Measurements from ENCODE around the gene PAK1. TPM values are rescaled to one million over a fixed set of nuclear protein-coding genes. Genes with fewer than 3 reads are reported as not detected.

Gene PAK1
- total RNA-seq, 1 donor from 2014 or later: 83.2 TPM

DNA sequence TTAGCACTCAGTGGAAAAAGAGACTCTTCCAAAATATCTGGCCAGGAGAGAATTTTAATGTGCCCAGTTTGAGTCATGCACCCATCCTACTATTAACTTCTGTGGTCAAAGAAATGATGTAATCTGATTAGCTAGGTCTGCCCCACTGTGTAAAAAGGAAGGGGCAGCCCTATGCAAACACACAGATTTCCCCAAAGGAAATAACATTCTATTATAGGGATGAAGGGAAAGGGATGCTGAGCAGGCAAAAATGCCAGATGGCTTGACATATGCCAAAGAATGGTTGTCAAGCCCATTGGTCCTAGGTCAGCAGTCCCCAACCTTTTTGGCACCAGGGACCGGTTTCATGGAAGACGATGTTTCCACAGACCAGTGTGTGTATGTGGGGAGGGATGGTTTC is 43.3 kb upstream of the PAK1 start:
- no peak for DNase-seq (ENCODE audit: low spot score in 2 of 2, unreplicated experiment in 2 of 2)
- no peaks in the 10 kb centered on the region for H3K27me3 Mint-ChIP-seq (ENCODE audit: low read depth)
- H3K4me1 Mint-ChIP-seq: peaks cover 10% of the 10 kb centered on the region
- H3K9me3 Mint-ChIP-seq: peaks cover 3% of the 10 kb centered on the region
- peaks cover 2% of the 10 kb centered on the region for H3K36me3 Mint-ChIP-seq
- TF ChIP-seq CTCF (IDR thresholded peaks at IDR 0.05; ENCODE audit: unreplicated experiment): no peak
- H3K27ac Mint-ChIP-seq: no peak overlapping the region
- no peak overlapping the region for H3K4me3 Mint-ChIP-seq

GRCh38 chr11:77515483-77515882 is 41.6 kb upstream of the PAK1 start:
- no peak overlapping the region for H3K27ac Mint-ChIP-seq
- peaks cover 24% of the 10 kb centered on the region for H3K4me1 Mint-ChIP-seq
- peaks cover 3% of the 10 kb centered on the region for H3K9me3 Mint-ChIP-seq
- TF ChIP-seq CTCF (IDR thresholded peaks at IDR 0.05; ENCODE audit: unreplicated experiment): no peak
- no peak overlapping the region for H3K4me3 Mint-ChIP-seq
- no peak for DNase-seq (ENCODE audit: low spot score in 2 of 2, unreplicated experiment in 2 of 2)
- H3K36me3 Mint-ChIP-seq: peaks cover 2% of the 10 kb centered on the region
- no peaks in the 10 kb centered on the region for H3K27me3 Mint-ChIP-seq (ENCODE audit: low read depth)

- H3K4me1 Mint-ChIP-seq: peaks cover 24% of the 10 kb centered on the region
- no peak overlapping the region for H3K4me3 Mint-ChIP-seq
- no peaks in the 10 kb centered on the region for H3K27me3 Mint-ChIP-seq (ENCODE audit: low read depth)
- H3K27ac Mint-ChIP-seq: no peak overlapping the region
- no peak for TF ChIP-seq CTCF (IDR thresholded peaks at IDR 0.05; ENCODE audit: unreplicated experiment)
- peaks cover 3% of the 10 kb centered on the region for H3K9me3 Mint-ChIP-seq
- peaks cover 2% of the 10 kb centered on the region for H3K36me3 Mint-ChIP-seq
- DNase-seq (ENCODE audit: low spot score in 2 of 2, unreplicated experiment in 2 of 2): no peak
These were observed 41.2 kb upstream of the PAK1 start for GRCh38 chr11:77515063-77515462.

DNA sequence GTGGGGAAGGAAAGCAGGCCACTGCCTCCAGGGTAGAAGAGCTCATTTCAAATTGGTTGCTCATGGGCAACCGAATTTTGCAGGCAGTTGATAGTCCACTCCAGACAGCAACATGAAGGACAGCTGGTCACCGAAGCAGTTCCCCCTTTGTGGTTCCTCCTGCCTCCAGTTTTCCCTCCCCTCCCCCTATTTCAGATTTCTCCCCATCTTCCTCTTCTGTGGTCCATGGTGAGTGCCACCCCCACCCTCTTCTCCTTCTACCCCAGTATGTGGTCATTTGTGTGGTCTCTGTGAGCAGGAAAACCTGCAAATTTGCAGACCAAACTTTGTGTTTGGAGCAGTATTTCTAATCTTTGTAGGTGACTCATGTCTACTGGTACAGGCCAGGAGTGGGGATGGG is 38.2 kb upstream of the PAK1 start:
- no peak for TF ChIP-seq CTCF (IDR thresholded peaks at IDR 0.05; ENCODE audit: unreplicated experiment)
- Mint-ChIP-seq H3K9me3 (peaks cover 8% of the 10 kb centered on the region), H3K4me3 (no peak overlapping the region), H3K36me3 (no peaks in the 10 kb centered on the region), H3K27ac (no peak overlapping the region), H3K27me3 (ENCODE audit: low read depth) (no peaks in the 10 kb centered on the region), H3K4me1 (peaks cover 28% of the 10 kb centered on the region)
- DNase-seq (ENCODE audit: low spot score in 2 of 2, unreplicated experiment in 2 of 2): no peak

DNA sequence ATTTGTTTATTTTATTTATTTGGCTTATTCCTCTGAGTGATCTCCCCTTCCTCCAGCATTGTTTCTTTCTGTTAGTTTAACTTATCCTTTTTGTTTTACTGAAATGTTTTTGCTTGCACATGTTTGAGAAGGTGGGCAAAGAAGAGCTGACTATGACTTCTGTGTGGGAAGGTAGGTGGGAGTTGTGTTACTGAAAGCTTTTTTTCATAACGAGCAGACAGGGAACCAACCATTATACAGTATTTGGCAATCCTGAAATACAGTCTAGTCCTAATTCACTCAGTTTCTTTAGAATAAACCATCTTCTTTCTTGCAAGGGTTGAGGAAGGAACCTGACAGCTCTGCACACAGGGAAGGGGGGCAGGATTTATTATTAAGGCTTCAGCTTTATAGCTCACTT is 37.0 kb upstream of the PAK1 start:
- Mint-ChIP-seq H3K27me3 (ENCODE audit: low read depth) (no peaks in the 10 kb centered on the region), H3K4me3 (no peak overlapping the region), H3K4me1 (peaks cover 40% of the 10 kb centered on the region), H3K36me3 (no peaks in the 10 kb centered on the region), H3K27ac (no peak overlapping the region), H3K9me3 (peaks cover 8% of the 10 kb centered on the region)
- no peak for DNase-seq (ENCODE audit: low spot score in 2 of 2, unreplicated experiment in 2 of 2)
- no peak for TF ChIP-seq CTCF (IDR thresholded peaks at IDR 0.05; ENCODE audit: unreplicated experiment)

GRCh38 chr11:77510095-77510494 is 36.2 kb upstream of the PAK1 start:
- Mint-ChIP-seq H3K36me3 (no peaks in the 10 kb centered on the region), H3K9me3 (peaks cover 8% of the 10 kb centered on the region), H3K27me3 (ENCODE audit: low read depth) (no peaks in the 10 kb centered on the region), H3K4me3 (no peak overlapping the region), H3K4me1 (peaks cover 43% of the 10 kb centered on the region), H3K27ac (no peak overlapping the region)
- TF ChIP-seq CTCF (IDR thresholded peaks at IDR 0.05; ENCODE audit: unreplicated experiment): no peak
- no peak for DNase-seq (ENCODE audit: low spot score in 2 of 2, unreplicated experiment in 2 of 2)

All from mesothelial cell of epicardium (in vitro differentiated cells).